ENCODE data around the gene GNAZ.

GRCh38 chr22:23037429-23038333 is 32.6 kb upstream of the GNAZ start:
- TF ChIP-seq CTCF (conservative IDR thresholded peaks at IDR 0.05) (no peak), EZH2 (IDR thresholded peaks at IDR 0.05; ENCODE audit: low read depth) (no peak)
